Panc1 (cell line): ENCODE data around the gene CABS1. TPM values are rescaled to one million over a fixed set of nuclear protein-coding genes. Genes with fewer than 3 reads are reported as not detected.

Source experiments
- ATAC-seq: fragments of 200-7000 bp; cut with Tn5 transposase; 2 replicates; pipeline ENCODE4 v1.9.1; 2020; ENCODE audit warnings: mild to moderate bottlenecking, moderate library complexity
- BruUV-seq: library from RNA; stranded (reverse); fragments of 400-500 nt; replicated peaks from 2 replicates; lab custom pipeline; 2021; lab: Mats Ljungman, UMichigan
- CTCF ChIA-PET: fragments of 300-600 bp; sonication (Branson Sonifier 250); formaldehyde crosslinking; loops from one replicate; lab custom pipeline; 2022; ENCODE audit warnings: antibody characterized with exemption; lab: Charles Lee
- POLR2A ChIA-PET: fragments of 300-600 bp; sonication (Branson Sonifier 250); formaldehyde crosslinking; loops from one replicate; lab custom pipeline; 2022; ENCODE audit warnings: antibody characterized with exemption; lab: Charles Lee
- DNase-seq: peaks from one replicate; pipeline ENCODE4 v3.0.0-alpha.2; 2010; ENCODE audit warnings: low read depth, low spot score
- H3K27ac ChIP-seq: 2 replicates; pipeline ENCODE4 v1.5.1; 2011; ENCODE audit warnings: mild to moderate bottlenecking, low read length, inconsistent platforms
- H3K27me3 ChIP-seq: fragments of 200-500 bp; sonication (Bioruptor generic); 2 replicates; pipeline ENCODE4 v1.6.0; 2014; ENCODE audit warnings: low read length, inconsistent platforms; ENCODE audit not compliant: control insufficient read depth, insufficient read depth
- H3K36me3 ChIP-seq: fragments of 200-500 bp; sonication (Bioruptor generic); 2 replicates; pipeline ENCODE4 v1.5.1; 2014; ENCODE audit warnings: inconsistent platforms, mild to moderate bottlenecking, low read length, moderate library complexity; ENCODE audit not compliant: control insufficient read depth, insufficient read depth
- H3K4me1 ChIP-seq: 2 replicates; pipeline ENCODE4 v1.5.1; 2011; ENCODE audit warnings: inconsistent platforms, mild to moderate bottlenecking, low read length, moderate library complexity; ENCODE audit not compliant: control insufficient read depth, insufficient read depth
- H3K4me3 ChIP-seq, 2 experiments: 2 replicates each; pipeline ENCODE4 v1.5.1; 2011 to 2012; ENCODE audit warnings: low read depth in 2 of 2, low read length in 2 of 2, mild to moderate bottlenecking in 2 of 2, inconsistent platforms in 1 of 2, moderate library complexity in 1 of 2
- H3K9me3 ChIP-seq: fragments of 200-500 bp; sonication (Bioruptor generic); 2 replicates; pipeline ENCODE4 v1.5.1; 2014; ENCODE audit warnings: low read depth, mild to moderate bottlenecking, inconsistent platforms, low read length, moderate library complexity; ENCODE audit not compliant: control insufficient read depth, insufficient read depth
- CTCF ChIP-seq: fragments of 450-650 bp; IDR thresholded peaks from 2 replicates; pipeline ENCODE4 v1.5.1; 2017; ENCODE audit warnings: mild to moderate bottlenecking
- POLR2AphosphoS5 ChIP-seq: IDR thresholded peaks from 2 replicates; pipeline ENCODE4 v1.6.1; 2012; ENCODE audit warnings: mild to moderate bottlenecking, low read depth, low read length, moderate library complexity
- REST ChIP-seq, 2 experiments: IDR thresholded peaks; 2 replicates each; pipeline ENCODE4 v1.6.1; 2011 to 2012; ENCODE audit warnings: low read depth in 2 of 2, control low read depth in 1 of 2, low read length in 1 of 2, mild to moderate bottlenecking in 1 of 2, moderate library complexity in 1 of 2; ENCODE audit not compliant: insufficient read depth in 1 of 2
- SIN3A ChIP-seq: IDR thresholded peaks from 2 replicates; pipeline ENCODE4 v1.6.1; 2012; ENCODE audit warnings: low read depth, mild to moderate bottlenecking, low read length, moderate library complexity, borderline replicate concordance; ENCODE audit not compliant: insufficient read depth
- TCF7L2 ChIP-seq: IDR thresholded peaks from 2 replicates; pipeline ENCODE4 v1.6.1; 2011; ENCODE audit warnings: mild to moderate bottlenecking, low read depth, low read length, inconsistent platforms
- in situ Hi-C: cut with HindIII; loops from 2 replicates; pipeline ENCODE4 v1.10.0; 2016; ENCODE audit warnings: low sequenced_read_pairs, low pct_unique_long_range_greater_than_20kb
- intact Hi-C: fragments of 100-400 bp; cut with micrococcal nuclease; formaldehyde crosslinking; loops from one replicate; pipeline ENCODE4 v1.10.0; 2022; ENCODE audit not compliant: unreplicated experiment
- total RNA-seq: library from RNA; stranded (reverse); gene quantifications from one replicate; pipeline ENCODE4 v1.2.1, GENCODE V29; 2021; ENCODE audit not compliant: unreplicated experiment

The CABS1 gene
- total RNA-seq, 1 experiment from 2014 or later: not detected

GRCh38 chr4:70300215-70300614 is 34.6 kb upstream of the CABS1 start:
- Histone ChIP-seq H3K9me3 (no peaks in the 10 kb centered on the region), H3K36me3 (no peaks in the 10 kb centered on the region), H3K4me3 (no peak overlapping the region), H3K27ac (no peak overlapping the region), H3K4me1 (no peaks in the 10 kb centered on the region), H3K27me3 (no peaks in the 10 kb centered on the region)
- in situ Hi-C loops (no loop called here), intact Hi-C loops (no loop called here)
- POLR2A ChIA-PET: no interaction called here
- TF ChIP-seq REST (IDR thresholded peaks at IDR 0.05; ENCODE audit: insufficient read depth in 1 of 2, low read depth in 2 of 2, low read length in 1 of 2): no peak
- TF ChIP-seq TCF7L2: no peak
- TF ChIP-seq POLR2AphosphoS5: no peak
- TF ChIP-seq SIN3A: no peak
- no peak for TF ChIP-seq CTCF
- DNase-seq (no peak), ATAC-seq (no peak)
- no TSS peak for BruUV-seq
- CTCF ChIA-PET: no interaction called here

GRCh38 chr4:70303090-70303489 is 31.7 kb upstream of the CABS1 start:
- Histone ChIP-seq H3K27ac (no peak overlapping the region), H3K9me3 (no peaks in the 10 kb centered on the region), H3K36me3 (no peaks in the 10 kb centered on the region), H3K27me3 (no peaks in the 10 kb centered on the region), H3K4me1 (no peaks in the 10 kb centered on the region), H3K4me3 (no peak overlapping the region)
- no peak for ATAC-seq
- in situ Hi-C loops: no loop called here
- no TSS peak for BruUV-seq
- no peak for DNase-seq
- TF ChIP-seq TCF7L2: no peak
- no peak for TF ChIP-seq POLR2AphosphoS5
- TF ChIP-seq REST (IDR thresholded peaks at IDR 0.05; ENCODE audit: insufficient read depth in 1 of 2, low read depth in 2 of 2, low read length in 1 of 2): no peak
- no peak for TF ChIP-seq SIN3A
- TF ChIP-seq CTCF: no peak
- CTCF ChIA-PET: no interaction called here
- POLR2A ChIA-PET: no interaction called here
- intact Hi-C loops: no loop called here
